Gastrocnemius medialis (tissue), 4 donors: ENCODE measurements around the gene HTR1E.

Source experiments
- CTCF ChIP-seq, 5 experiments: fragments of 450-650 bp in 3 of 5; fragments of 200-600 bp in 2 of 5; sonication (generic) in 2 of 5; IDR thresholded peaks in 4 of 5; conservative IDR thresholded peaks in 1 of 5; 1 replicate in 4 of 5; 2 replicates in 1 of 5; pipeline ENCODE4 v1.5.1; 2016 to 2019; ENCODE audit warnings: antibody characterized with exemption in 5 of 5, mild to moderate bottlenecking in 3 of 5, moderate library complexity in 3 of 5
- POLR2A ChIP-seq, 2 donors: fragments of 450-650 bp; IDR thresholded peaks; one replicate each; pipeline ENCODE4 v1.6.1; 2017; ENCODE audit warnings: antibody characterized with exemption in 2 of 2, mild to moderate bottlenecking in 2 of 2, moderate library complexity in 2 of 2

GRCh38 chr6:86969573-86969972 is 32.2 kb downstream of the HTR1E start:
- TF ChIP-seq POLR2A (IDR thresholded peaks at IDR 0.05) (no peak), CTCF (IDR thresholded peaks at IDR 0.05 in 4 of 5, conservative IDR thresholded peaks at IDR 0.05 in 1 of 5) (no peak)
